ENCODE measurements around the gene ZNF638.

GRCh38 chr2:71422786-71423185 is 91.2 kb downstream of the ZNF638 start:
- TF ChIP-seq CTCF (IDR thresholded peaks at IDR 0.05) (no peak), POLR2AphosphoS5 (IDR thresholded peaks at IDR 0.05; ENCODE audit: low read depth, low read length) (no peak), SIN3A (IDR thresholded peaks at IDR 0.05; ENCODE audit: borderline replicate concordance, insufficient read depth, low read depth, low read length) (no peak), TCF7L2 (IDR thresholded peaks at IDR 0.05; ENCODE audit: low read depth, low read length) (no peak), REST (IDR thresholded peaks at IDR 0.05; ENCODE audit: insufficient read depth in 1 of 2, low read depth in 2 of 2, low read length in 1 of 2) (no peak)

Data from Panc1 (cell line).